ENCODE results near the gene CES2. TPM values are rescaled to one million over a fixed set of nuclear protein-coding genes. Genes with fewer than 3 reads are reported as not detected.

The CES2 gene
- total and polyA plus RNA-seq, 2 of the 8 experiments (the other 6 are each of a cell fraction or from before 2014, with no cell fraction given) = 8.6 to 14.7 TPM

GRCh38 chr16:66924527-66925321 lies 10.6 kb upstream of the CES2 start:
- no peak overlapping the region for H2BK20ac ChIP-seq (ENCODE audit: low read length)
- WGBS, 2 experiments (ENCODE audit: extremely low coverage in 1 of 2, insufficient coverage in 1 of 2, insufficient read length in 1 of 2, insufficient replicate concordance in 2 of 2, low coverage in 1 of 2, low lambda C conversion rate in 2 of 2, missing lambda C conversion rate in 1 of 2) = 11% methylated on average over 53 of the region's 72 CpGs; no CpG with 5 or more reads in 1 of the 2 experiments
- DNase-seq (ENCODE audit: low read depth in 1 of 2, low spot score in 2 of 2) (peak in 1 of 2 experiments; percentile 88), FAIRE-seq (no peak)
- no peak overlapping the region for H3K56ac ChIP-seq (replicated peaks; ENCODE audit: insufficient read length, low read depth, low read length)
- H3K36me3 ChIP-seq (ENCODE audit: control insufficient read depth in 2 of 4, insufficient read depth in 4 of 4, low read length in 3 of 4) = no peaks in the 10 kb centered on the region
- peaks cover 0 to 8% (median under 1%) of the 10 kb centered on the region in 4 experiments; a peak in 4 of 7 replicates for H3K4me1 ChIP-seq (replicated peaks in 1 of 4; ENCODE audit: control insufficient read depth in 3 of 4, insufficient read depth in 4 of 4, low read length in 3 of 4)
- peak overlapping the region; percentile 22; the same call in 1 of the 2 replicates for H4K8ac ChIP-seq (ENCODE audit: extremely low read depth, insufficient read depth, low read length)
- no peak overlapping the region for H2BK12ac ChIP-seq (ENCODE audit: low read depth, low read length)
- no peak overlapping the region for H2BK120ac ChIP-seq (replicated peaks; ENCODE audit: low read depth, low read length)
- no peak overlapping the region for H4K91ac ChIP-seq (replicated peaks; ENCODE audit: insufficient read length, low read length)
- H2BK15ac ChIP-seq (ENCODE audit: low read length) = no peak overlapping the region; the same call in 1 of the 2 replicates
- H3K9ac ChIP-seq (replicated peaks in 1 of 4; ENCODE audit: extremely low read depth in 1 of 4, low read depth in 3 of 4, low read length in 3 of 4) = no peak overlapping the region
- H3K4me2 ChIP-seq (ENCODE audit: insufficient read depth in 1 of 2, low read depth in 2 of 2, low read length in 2 of 2) = peak overlapping the region; percentile 40 to 89
- H3K23ac ChIP-seq (ENCODE audit: insufficient read length) = no peak overlapping the region
- no peak overlapping the region for H2AK5ac ChIP-seq (ENCODE audit: low read depth, low read length)
- ChIA-PET CTCF (ENCODE audit: partially characterized antibody) (interaction anchor here (0.7 to 27.5 kb wide), 6 partner anchors 21 to 274 kb away, joined by 3 to 1009 read pairs (median 4); partner anchors contain the start of genes CDH16 and PDP2), POLR2A (ENCODE audit: partially characterized antibody) (interaction anchor here (1.4 kb wide), 1 partner anchor 13 kb away, joined by 5 read pairs; no protein-coding TSS in a partner anchor)
- no peak overlapping the region for H3K14ac ChIP-seq (ENCODE audit: insufficient read length)
- no peak overlapping the region for H3K27ac ChIP-seq (ENCODE audit: low read depth, low read length)
- no peak overlapping the region for H3K4ac ChIP-seq (replicated peaks; ENCODE audit: insufficient read length, low read depth, low read length)
- H3K4me3 ChIP-seq (ENCODE audit: extremely low read depth in 1 of 4, insufficient read depth in 2 of 4, low read depth in 3 of 4, low read length in 4 of 4) = peak overlapping the region; percentile 28 to 67 (median 40)
- no peak overlapping the region for H2AFZ ChIP-seq (ENCODE audit: low read length)
- H4K5ac ChIP-seq (ENCODE audit: insufficient read length, low read depth, low read length) = no peak overlapping the region
- H3K79me2 ChIP-seq (ENCODE audit: control insufficient read depth in 1 of 2, insufficient read depth in 2 of 2, low read length in 2 of 2) = no peaks in the 10 kb centered on the region
- peaks cover 14 to 45% (median 37%) of the 10 kb centered on the region in 4 experiments; a peak in 6 of 7 replicates for H3K27me3 ChIP-seq (replicated peaks in 1 of 4; ENCODE audit: control insufficient read depth in 3 of 4, extremely low read depth in 1 of 4, insufficient read depth in 3 of 4, low read length in 3 of 4)
- H3K9me3 ChIP-seq (ENCODE audit: insufficient read depth in 2 of 2, low read depth in 1 of 2, low read length in 1 of 2) = no peaks in the 10 kb centered on the region
- peaks cover 4% of the 10 kb centered on the region; the same call in 1 of the 2 replicates for H3K23me2 ChIP-seq (ENCODE audit: low read depth, low read length)
- H3K18ac ChIP-seq (ENCODE audit: extremely low read depth, low read length) = no peak overlapping the region
- no peak overlapping the region for H2BK5ac ChIP-seq (ENCODE audit: low read depth, low read length)
- peaks cover 2% of the 10 kb centered on the region; the same call in 1 of the 2 replicates for H3K79me1 ChIP-seq (ENCODE audit: low read depth, low read length)
- no peaks in the 10 kb centered on the region for H4K20me1 ChIP-seq (replicated peaks in 1 of 2; ENCODE audit: control insufficient read depth in 1 of 2, insufficient read depth in 2 of 2, low read length in 2 of 2)
- TF ChIP-seq TAF7 (optimal IDR thresholded peaks at IDR 0.05; ENCODE audit: borderline replicate concordance, low read depth, low read length) = peak; percentile 43
- peak; percentile 24; the same call in 1 of the 2 replicates for TF ChIP-seq TBP (IDR thresholded peaks at IDR 0.05; ENCODE audit: low read depth, low read length)
- TF ChIP-seq RAD21 (IDR thresholded peaks at IDR 0.05 in 1 of 2, conservative IDR thresholded peaks at IDR 0.05 in 1 of 2; ENCODE audit: low read depth in 2 of 2, low read length in 2 of 2) = peak in 1 of 2 experiments; percentile 61; a peak in 3 of 4 replicates
- no peak for TF ChIP-seq YY1 (IDR thresholded peaks at IDR 0.05; ENCODE audit: low read depth, low read length)
- TF ChIP-seq, protein P1, sequence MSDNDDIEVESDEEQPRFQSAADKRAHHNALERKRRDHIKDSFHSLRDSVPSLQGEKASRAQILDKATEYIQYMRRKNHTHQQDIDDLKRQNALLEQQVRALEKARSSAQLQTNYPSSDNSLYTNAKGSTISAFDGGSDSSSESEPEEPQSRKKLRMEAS (IDR thresholded peaks at IDR 0.05) = peak; percentile 41; the same call in 1 of the 2 replicates
- 0 out of 4 replicates have a peak, but pooled peaks of 1 of the 2 experiments have one; percentile 63 for TF ChIP-seq SIN3A (conservative IDR thresholded peaks at IDR 0.05 in 1 of 2, IDR thresholded peaks at IDR 0.05 in 1 of 2; ENCODE audit: low read depth in 1 of 2, low read length in 2 of 2)
- 0 out of 2 replicates have a peak, but pooled peaks have one; percentile 39 for TF ChIP-seq GABPA (IDR thresholded peaks at IDR 0.05; ENCODE audit: borderline replicate concordance, insufficient read depth, low read length)
- no peak for TF ChIP-seq PHF8 (conservative IDR thresholded peaks at IDR 0.05; ENCODE audit: low read depth, low read length)
- no peak for TF ChIP-seq RXRA (IDR thresholded peaks at IDR 0.05; ENCODE audit: insufficient read depth, low read depth, low read length)
- TF ChIP-seq TEAD4 (IDR thresholded peaks at IDR 0.05; ENCODE audit: low read depth, low read length) = peak; percentile 18; the same call in 1 of the 2 replicates

Data from H1 (cell line).